ENCODE data around the gene OR8J1. TPM values are rescaled to one million over a fixed set of nuclear protein-coding genes. Genes with fewer than 3 reads are reported as not detected.

OR8J1 gene
- total and polyA plus RNA-seq, 2 of the 8 experiments (the other 6 are each of a cell fraction or from before 2014, with no cell fraction given) = not detected

- no peak within 1 kb of the TSS for H3K56ac ChIP-seq (replicated peaks; ENCODE audit: insufficient read length, low read depth, low read length)
- 83% methylated on average over 2 of the region's 2 CpGs; no CpG with 5 or more reads in 1 of the 2 experiments for WGBS, 2 experiments (ENCODE audit: extremely low coverage in 1 of 2, insufficient coverage in 1 of 2, insufficient read length in 1 of 2, insufficient replicate concordance in 2 of 2, low coverage in 1 of 2, low lambda C conversion rate in 2 of 2, missing lambda C conversion rate in 1 of 2)
- TF ChIP-seq BACH1 (IDR thresholded peaks at IDR 0.05; ENCODE audit: low read length) (no peak), POU5F1 (IDR thresholded peaks at IDR 0.05; ENCODE audit: low read depth, low read length) (no peak), TAF1 (IDR thresholded peaks at IDR 0.05; ENCODE audit: low read depth, low read length) (no peak), EZH2 (IDR thresholded peaks at IDR 0.05; ENCODE audit: low read depth, low read length, severe bottlenecking) (no peak), CTCF (IDR thresholded peaks at IDR 0.05; ENCODE audit: control extremely low read depth in 1 of 3, insufficient read depth in 1 of 3, low read depth in 1 of 3, low read length in 3 of 3) (no peak), SAP30 (IDR thresholded peaks at IDR 0.05; ENCODE audit: insufficient read depth, insufficient replicate concordance, low read length) (no peak), CEBPB (IDR thresholded peaks at IDR 0.05; ENCODE audit: low read depth, low read length) (no peak), GTF2F1 (IDR thresholded peaks at IDR 0.05; ENCODE audit: borderline replicate concordance, low read depth, low read length) (no peak), CBX8 (IDR thresholded peaks at IDR 0.05; ENCODE audit: borderline replicate concordance, low read depth, low read length) (no peak), MAFK (IDR thresholded peaks at IDR 0.05; ENCODE audit: low read depth, low read length) (no peak), CREB1 (IDR thresholded peaks at IDR 0.05) (no peak), ATF3 (IDR thresholded peaks at IDR 0.05; ENCODE audit: insufficient read depth, low read depth, low read length) (no peak)
These were observed 21.2 kb downstream of the OR8J1 start, which contains the start of gene OR8U1 for GRCh38 chr11:56375324-56375723. Gene OR8U1, plus strand, starts transcription at chr11:56375624. Its CDS starts 0 bp downstream, at chr11:56375624.

More at GRCh38 chr11:56375324-56375723, 21.2 kb downstream of the OR8J1 start, which contains the start of gene OR8U1:
- Histone ChIP-seq H2BK5ac (ENCODE audit: low read depth, low read length) (no peak within 1 kb of the TSS), H2BK12ac (ENCODE audit: low read depth, low read length) (no peak within 1 kb of the TSS), H2BK120ac (replicated peaks; ENCODE audit: low read depth, low read length) (no peak within 1 kb of the TSS), H3K4ac (replicated peaks; ENCODE audit: insufficient read length, low read depth, low read length) (no peak within 1 kb of the TSS), H3K9ac (replicated peaks in 1 of 4; ENCODE audit: extremely low read depth in 1 of 4, low read depth in 3 of 4, low read length in 3 of 4) (no peak within 1 kb of the TSS), H3K79me2 (ENCODE audit: control insufficient read depth in 1 of 2, insufficient read depth in 2 of 2, low read length in 2 of 2) (no peaks in the 10 kb centered on the region), H3K23ac (ENCODE audit: insufficient read length) (no peak within 1 kb of the TSS), H3K27ac (ENCODE audit: low read depth, low read length) (no peak within 1 kb of the TSS), H2AFZ (ENCODE audit: low read length) (peak within 1 kb of the TSS; percentile 54), H3K4me2 (ENCODE audit: insufficient read depth in 1 of 2, low read depth in 2 of 2, low read length in 2 of 2) (no peak within 1 kb of the TSS), H4K91ac (replicated peaks; ENCODE audit: insufficient read length, low read length) (no peak within 1 kb of the TSS), H3K23me2 (ENCODE audit: low read depth, low read length) (no peaks in the 10 kb centered on the region), H3K9me3 (ENCODE audit: insufficient read depth in 2 of 2, low read depth in 1 of 2, low read length in 1 of 2) (no peaks in the 10 kb centered on the region), H3K27me3 (replicated peaks in 1 of 4; ENCODE audit: control insufficient read depth in 3 of 4, extremely low read depth in 1 of 4, insufficient read depth in 3 of 4, low read length in 3 of 4) (no peaks in the 10 kb centered on the region), H4K20me1 (replicated peaks in 1 of 2; ENCODE audit: control insufficient read depth in 1 of 2, insufficient read depth in 2 of 2, low read length in 2 of 2) (no peaks in the 10 kb centered on the region), H3K36me3 (ENCODE audit: control insufficient read depth in 2 of 4, insufficient read depth in 4 of 4, low read length in 3 of 4) (no peaks in the 10 kb centered on the region), H2BK20ac (ENCODE audit: low read length) (no peak within 1 kb of the TSS), H3K4me3 (ENCODE audit: extremely low read depth in 1 of 4, insufficient read depth in 2 of 4, low read depth in 3 of 4, low read length in 4 of 4) (no peak within 1 kb of the TSS), H3K14ac (ENCODE audit: insufficient read length) (no peak within 1 kb of the TSS), H4K8ac (ENCODE audit: extremely low read depth, insufficient read depth, low read length) (no peak within 1 kb of the TSS), H4K5ac (ENCODE audit: insufficient read length, low read depth, low read length) (no peak within 1 kb of the TSS), H2BK15ac (ENCODE audit: low read length) (no peak within 1 kb of the TSS), H2AK5ac (ENCODE audit: low read depth, low read length) (no peak within 1 kb of the TSS), H3K79me1 (ENCODE audit: low read depth, low read length) (no peaks in the 10 kb centered on the region), H3K4me1 (replicated peaks in 1 of 4; ENCODE audit: control insufficient read depth in 3 of 4, insufficient read depth in 4 of 4, low read length in 3 of 4) (no peaks in the 10 kb centered on the region), H3K18ac (ENCODE audit: extremely low read depth, low read length) (no peak within 1 kb of the TSS)
- DNase-seq (ENCODE audit: low read depth in 1 of 2, low spot score in 2 of 2) (no peak), FAIRE-seq (no peak)
- POLR2A ChIA-PET (ENCODE audit: partially characterized antibody) = no interaction called here
- CTCF ChIA-PET (ENCODE audit: partially characterized antibody) = interaction anchor here (1.0 kb wide), 1 partner anchor 38 kb away, joined by 3 read pairs; no protein-coding TSS in a partner anchor

Data from H1 (cell line).